ENCODE data around the gene AMOT.

DNA sequence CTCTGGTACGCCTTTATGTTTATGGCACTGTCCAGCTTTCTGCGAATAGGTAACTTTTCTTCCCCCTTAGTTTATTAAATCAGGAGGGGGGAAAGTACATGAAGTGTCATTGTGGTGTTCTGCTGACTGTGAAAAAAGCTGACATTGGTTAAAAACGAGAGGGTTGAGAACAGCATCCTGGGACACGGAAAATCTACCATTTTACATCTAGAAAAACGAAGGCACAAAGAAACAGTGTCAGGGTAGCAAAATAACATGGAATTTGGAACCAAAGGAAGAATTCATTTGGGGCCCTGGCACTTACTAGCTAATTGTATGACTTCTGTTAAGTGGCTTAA lies 1.2 kb upstream of the AMOT start:
- TF ChIP-seq, protein P1, sequence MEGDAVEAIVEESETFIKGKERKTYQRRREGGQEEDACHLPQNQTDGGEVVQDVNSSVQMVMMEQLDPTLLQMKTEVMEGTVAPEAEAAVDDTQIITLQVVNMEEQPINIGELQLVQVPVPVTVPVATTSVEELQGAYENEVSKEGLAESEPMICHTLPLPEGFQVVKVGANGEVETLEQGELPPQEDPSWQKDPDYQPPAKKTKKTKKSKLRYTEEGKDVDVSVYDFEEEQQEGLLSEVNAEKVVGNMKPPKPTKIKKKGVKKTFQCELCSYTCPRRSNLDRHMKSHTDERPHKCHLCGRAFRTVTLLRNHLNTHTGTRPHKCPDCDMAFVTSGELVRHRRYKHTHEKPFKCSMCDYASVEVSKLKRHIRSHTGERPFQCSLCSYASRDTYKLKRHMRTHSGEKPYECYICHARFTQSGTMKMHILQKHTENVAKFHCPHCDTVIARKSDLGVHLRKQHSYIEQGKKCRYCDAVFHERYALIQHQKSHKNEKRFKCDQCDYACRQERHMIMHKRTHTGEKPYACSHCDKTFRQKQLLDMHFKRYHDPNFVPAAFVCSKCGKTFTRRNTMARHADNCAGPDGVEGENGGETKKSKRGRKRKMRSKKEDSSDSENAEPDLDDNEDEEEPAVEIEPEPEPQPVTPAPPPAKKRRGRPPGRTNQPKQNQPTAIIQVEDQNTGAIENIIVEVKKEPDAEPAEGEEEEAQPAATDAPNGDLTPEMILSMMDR (optimal IDR thresholded peaks at IDR 0.05 in 1 of 3, IDR thresholded peaks at IDR 0.05 in 1 of 3, conservative IDR thresholded peaks at IDR 0.05 in 1 of 3; ENCODE audit: extremely low read depth in 1 of 3, insufficient read depth in 2 of 3, low read length in 3 of 3), result no peak
- TF ChIP-seq EZH2 (IDR thresholded peaks at IDR 0.05; ENCODE audit: low read length), result no peak

Measured in keratinocyte (primary cell).